HCT116 (cell line): ENCODE data around the gene ERC1. TPM values are rescaled to one million over a fixed set of nuclear protein-coding genes. Genes with fewer than 3 reads are reported as not detected.

Experiments used
- ATAC-seq: fragments of 200-7000 bp; cut with Tn5 transposase; 2 replicates; pipeline ENCODE4 v1.9.1; 2020; ENCODE audit warnings: mild to moderate bottlenecking, moderate library complexity
- BruUV-seq: library from RNA; stranded (reverse); fragments of 400-500 nt; replicated peaks from 2 replicates; lab custom pipeline; 2021; lab: Mats Ljungman, UMichigan
- CTCF ChIA-PET: fragments of 300-600 bp; sonication (Branson Sonifier 250); formaldehyde crosslinking; loops from one replicate; lab custom pipeline; 2021; ENCODE audit warnings: antibody characterized with exemption; lab: Charles Lee
- POLR2A ChIA-PET: fragments of 300-600, 350-600 bp; sonication (Branson Sonifier 250); formaldehyde crosslinking; loops from one replicate; lab custom pipeline; 2021; ENCODE audit warnings: antibody characterized with exemption; lab: Charles Lee
- RAD21 ChIA-PET, 2 experiments: fragments of 300-600 bp; sonication (Branson Sonifier 250); formaldehyde crosslinking; loops; one replicate each; lab custom pipeline; 2023; ENCODE audit warnings: low total read pairs in 2 of 2; ENCODE audit not compliant: uncharacterized antibody in 2 of 2, unreplicated experiment in 2 of 2, low non-redundant PET in 1 of 2; lab: Charles Lee
- DNase-seq: peaks from one replicate; pipeline ENCODE4 v3.0.0-alpha.2; 2010; ENCODE audit warnings: low read depth, low spot score
- H2AFZ ChIP-seq: fragments of 200-600 bp; shearing (Covaris generic), sonication (generic); 2 replicates; pipeline ENCODE4 v1.6.1; 2017; ENCODE audit warnings: low read depth, mixed run types, mixed read lengths, antibody characterized with exemption, low read length; ENCODE audit not compliant: poor library complexity, severe bottlenecking
- H3K27ac ChIP-seq: 2 replicates; pipeline ENCODE4 v1.5.1; 2012; ENCODE audit warnings: low read depth, low read length
- H3K27me3 ChIP-seq: fragments of 200-600 bp; sonication (generic); 2 replicates; pipeline ENCODE4 v1.6.1; 2016; ENCODE audit warnings: mixed run types, low read length, mixed read lengths; ENCODE audit not compliant: insufficient read depth
- H3K36me3 ChIP-seq, 2 experiments: fragments of 200-500 bp in 1 of 2; fragments of 200-600 bp in 1 of 2; sonication (Bioruptor generic) in 1 of 2; sonication (generic) in 1 of 2; 2 replicates each; pipeline versions ENCODE4 v1.5.1 to v1.6.1; 2014 to 2016; ENCODE audit warnings: low read length in 2 of 2, inconsistent platforms in 1 of 2, mixed read lengths in 1 of 2, mixed run types in 1 of 2; ENCODE audit not compliant: insufficient read depth in 2 of 2, control insufficient read depth in 1 of 2
- H3K4me1 ChIP-seq, 2 experiments: fragments of 200-600 bp in 1 of 2; sonication (generic) in 1 of 2; 2 replicates each; pipeline versions ENCODE4 v1.5.1 to v1.6.1; 2012 to 2017; ENCODE audit warnings: low read length in 2 of 2, inconsistent platforms in 1 of 2, mild to moderate bottlenecking in 1 of 2, mixed read lengths in 1 of 2, mixed run types in 1 of 2, moderate library complexity in 1 of 2; ENCODE audit not compliant: insufficient read depth in 2 of 2, control insufficient read depth in 1 of 2
- H3K4me2 ChIP-seq: fragments of 200-600 bp; sonication (generic); 2 replicates; pipeline ENCODE4 v1.6.1; 2017; ENCODE audit warnings: mixed run types, low read length, mixed read lengths
- H3K4me3 ChIP-seq, 2 experiments: fragments of 200-600 bp in 1 of 2; sonication (generic) in 1 of 2; replicated peaks in 1 of 2; 2 replicates each; pipeline ENCODE4 v1.5.1; 2011 to 2016; ENCODE audit warnings: low read length in 2 of 2, control low read depth in 1 of 2, low read depth in 1 of 2, mild to moderate bottlenecking in 1 of 2, mixed read lengths in 1 of 2, mixed run types in 1 of 2
- H3K79me2 ChIP-seq: fragments of 200-600 bp; sonication (generic); 2 replicates; pipeline ENCODE4 v1.6.1; 2017; ENCODE audit warnings: mild to moderate bottlenecking, mixed run types, low read length, moderate library complexity, mixed read lengths; ENCODE audit not compliant: insufficient read depth
- H3K9ac ChIP-seq: fragments of 200-600 bp; sonication (generic); 2 replicates; pipeline ENCODE4 v1.6.1; 2016; ENCODE audit warnings: low read length, mixed read lengths
- H3K9me2 ChIP-seq: fragments of 200-600 bp; sonication (generic), shearing (Covaris generic); 2 replicates; pipeline ENCODE4 v1.6.1; 2017; ENCODE audit warnings: mixed run types, mild to moderate bottlenecking, moderate library complexity; ENCODE audit not compliant: insufficient read depth
- H3K9me3 ChIP-seq, 2 experiments: fragments of 200-500 bp in 1 of 2; fragments of 200-600 bp in 1 of 2; sonication (Bioruptor generic) in 1 of 2; sonication (generic) in 1 of 2; 2 replicates each; pipeline ENCODE4 v1.6.1; 2014 to 2017; ENCODE audit warnings: low read length in 2 of 2, mixed read lengths in 2 of 2, inconsistent platforms in 1 of 2, low read depth in 1 of 2, mild to moderate bottlenecking in 1 of 2, mixed run types in 1 of 2, moderate library complexity in 1 of 2; ENCODE audit not compliant: control insufficient read depth in 1 of 2, insufficient read depth in 1 of 2
- H4K20me1 ChIP-seq: fragments of 200-600 bp; sonication (generic), shearing (Covaris generic); 2 replicates; pipeline ENCODE4 v1.6.1; 2017; ENCODE audit warnings: mixed run types, mild to moderate bottlenecking, moderate library complexity; ENCODE audit not compliant: insufficient read depth
- ATF3 ChIP-seq: IDR thresholded peaks from 2 replicates; pipeline ENCODE4 v1.6.1; 2012
- CEBPB ChIP-seq: IDR thresholded peaks from 2 replicates; pipeline ENCODE4 v1.6.1; 2012; ENCODE audit warnings: low read depth
- EGR1 ChIP-seq: IDR thresholded peaks from 2 replicates; pipeline ENCODE4 v1.6.1; 2012; ENCODE audit warnings: low read depth
- EZH2phosphoT487 ChIP-seq: fragments of 200-600 bp; IDR thresholded peaks from 2 replicates; pipeline ENCODE4 v1.6.1; 2018; ENCODE audit warnings: antibody characterized with exemption, borderline replicate concordance
- POLR2AphosphoS5 ChIP-seq: IDR thresholded peaks from 2 replicates; pipeline ENCODE4 v1.6.1; 2011; ENCODE audit warnings: mild to moderate bottlenecking, low read depth, low read length, moderate library complexity
- REST ChIP-seq: IDR thresholded peaks from 2 replicates; pipeline ENCODE4 v1.6.1; 2012; ENCODE audit warnings: low read depth
- SRF ChIP-seq: IDR thresholded peaks from 2 replicates; pipeline ENCODE4 v1.6.1; 2012; ENCODE audit warnings: low read depth
- YY1 ChIP-seq: IDR thresholded peaks from 2 replicates; pipeline ENCODE4 v1.6.1; 2011; ENCODE audit warnings: low read length, low read depth, moderate library complexity, mild to moderate bottlenecking; ENCODE audit not compliant: insufficient replicate concordance; ENCODE audit errors: extremely low read depth
- ZBTB33 ChIP-seq: IDR thresholded peaks from 2 replicates; pipeline ENCODE4 v1.6.1; 2011; ENCODE audit warnings: mild to moderate bottlenecking, low read length, moderate library complexity; ENCODE audit not compliant: insufficient replicate concordance; ENCODE audit errors: extremely low read depth
- ZFX ChIP-seq: fragments of 450-650 bp; IDR thresholded peaks from 2 replicates; pipeline ENCODE4 v1.6.1; 2017
- ZNF274 ChIP-seq: fragments of 200-500 bp; sonication (Bioruptor generic); IDR thresholded peaks from 2 replicates; pipeline ENCODE4 v1.6.1; 2014; ENCODE audit warnings: mild to moderate bottlenecking, low read depth, low read length, inconsistent platforms
- intact Hi-C: fragments of 100-400 bp; cut with micrococcal nuclease; formaldehyde crosslinking; loops from 2 replicates; pipeline ENCODE4 v1.10.0; 2022
- total RNA-seq: library from RNA; stranded (reverse); gene quantifications from one replicate; pipeline ENCODE4 v1.2.1, GENCODE V29; 2021; ENCODE audit not compliant: unreplicated experiment

ERC1 gene
- total RNA-seq, 1 experiment from 2014 or later: 41.9 TPM

- Histone ChIP-seq H3K27me3 (no peaks in the 10 kb centered on the region), H3K9ac (no peak overlapping the region), H3K9me3 (no peaks in the 10 kb centered on the region), H3K27ac (no peak overlapping the region), H3K79me2 (no peaks in the 10 kb centered on the region), H3K4me3 (no peak overlapping the region), H3K4me2 (no peak overlapping the region), H2AFZ (no peak overlapping the region), H3K4me1 (no peaks in the 10 kb centered on the region), H3K36me3 (no peaks in the 10 kb centered on the region), H4K20me1 (no peaks in the 10 kb centered on the region), H3K9me2 (no peaks in the 10 kb centered on the region)
- ChIA-PET RAD21 (no interaction called here), POLR2A (no interaction called here), CTCF (no interaction called here)
- intact Hi-C loops: no loop called here
- DNase-seq: no peak
- TF ChIP-seq EZH2phosphoT487 (no peak), POLR2AphosphoS5 (no peak), ZBTB33 (no peak)
- no TSS peak for BruUV-seq
- ATAC-seq: no peak
Observed at GRCh38 chr12:1507308-1507707, 516.3 kb downstream of the ERC1 start.

- intact Hi-C loops: no loop called here
- ChIA-PET POLR2A (no interaction called here), RAD21 (no interaction called here), CTCF (no interaction called here)
- Histone ChIP-seq H3K9me2 (no peaks in the 10 kb centered on the region), H3K27ac (no peak overlapping the region), H4K20me1 (no peaks in the 10 kb centered on the region), H3K4me1 (no peaks in the 10 kb centered on the region), H2AFZ (no peak overlapping the region), H3K79me2 (no peaks in the 10 kb centered on the region), H3K9ac (no peak overlapping the region), H3K27me3 (no peaks in the 10 kb centered on the region), H3K36me3 (no peaks in the 10 kb centered on the region), H3K4me3 (no peak overlapping the region), H3K4me2 (no peak overlapping the region), H3K9me3 (no peaks in the 10 kb centered on the region)
- DNase-seq (no peak), ATAC-seq (no peak)
- BruUV-seq: no TSS peak
- TF ChIP-seq SRF (no peak), ZNF274 (no peak), YY1 (no peak), CEBPB (no peak), ZFX (no peak), ATF3 (no peak), POLR2AphosphoS5 (no peak), ZBTB33 (no peak), EGR1 (no peak), REST (no peak)
Observed at GRCh38 chr12:1509413-1510052, 518.5 kb downstream of the ERC1 start.
